HepG2 (cell line): ENCODE data around the gene ZNF813. TPM values are rescaled to one million over a fixed set of nuclear protein-coding genes. Genes with fewer than 3 reads are reported as not detected.
A peak's percentile ranks its signal among the peaks of the same experiment; 100 is the strongest.

Experiments used
- AGO2 ChIP-seq: fragments of 200-400 bp; formaldehyde crosslinking; optimal IDR thresholded peaks from 2 replicates; pipeline ENCODE3; 2017; ENCODE audit warnings: mild to moderate bottlenecking, low read depth, low read length, moderate library complexity
- ATF7-NPFF ChIP-seq: sonication (generic); formaldehyde crosslinking; IDR thresholded peaks from 2 replicates; pipeline ENCODE4 v1.8.1; 2023; ENCODE audit warnings: mild to moderate bottlenecking, low read depth, missing genetic modification reagents, moderate library complexity
- FOXM1 ChIP-seq: sonication (generic); formaldehyde crosslinking; IDR thresholded peaks from 2 replicates; pipeline ENCODE4 v1.5.0; 2020; ENCODE audit warnings: missing genetic modification reagents
- HDAC2 ChIP-seq: sonication (generic); formaldehyde crosslinking; IDR thresholded peaks from 2 replicates; pipeline ENCODE4 v1.4.0; 2020; ENCODE audit warnings: missing genetic modification reagents
- HNF4A ChIP-seq: sonication (generic); formaldehyde crosslinking; IDR thresholded peaks from 2 replicates; pipeline ENCODE4 v1.4.0; 2020; ENCODE audit warnings: missing genetic modification reagents
- HNF4G ChIP-seq, 2 experiments: sonication (generic) in 1 of 2; formaldehyde crosslinking in 1 of 2; IDR thresholded peaks; 2 replicates each; pipeline versions ENCODE4 v1.4.0 to v1.6.1; 2011 to 2020; ENCODE audit warnings: borderline replicate concordance in 2 of 2, low read depth in 2 of 2, mild to moderate bottlenecking in 2 of 2, low read length in 1 of 2, missing genetic modification reagents in 1 of 2, moderate library complexity in 1 of 2
- RAD21 ChIP-seq: fragments of 450-650 bp; formaldehyde crosslinking; IDR thresholded peaks from 2 replicates; pipeline ENCODE4 v1.5.0; 2020; ENCODE audit warnings: mild to moderate bottlenecking
- ZMAT3 ChIP-seq: sonication (generic); formaldehyde crosslinking; conservative IDR thresholded peaks from 2 replicates; pipeline ENCODE4 v1.7.0; 2021; ENCODE audit warnings: missing genetic modification reagents
- ZNF615 ChIP-seq: sonication (generic); formaldehyde crosslinking; IDR thresholded peaks from 2 replicates; pipeline ENCODE4 v1.5.0; 2020; ENCODE audit warnings: mild to moderate bottlenecking, missing genetic modification reagents, borderline replicate concordance
- polyA plus RNA-seq, 8 experiments: library from polyadenylated mRNA; depleted of rRNA in 3 of 8; stranded (reverse) in 7 of 8; unstranded in 1 of 8; fragments of >200 nt; fragmentation: Illumina TruSeq in 4 of 8; extraction: Trizol in 4 of 8; gene quantifications; 2 replicates each; pipeline versions ENCODE4 v1.2.1 to v1.2.3, GENCODE V29; 2011 to 2016; ENCODE audit warnings: low read depth in 4 of 8, missing spikeins in 1 of 8, mixed read lengths in 1 of 8; ENCODE audit not compliant: insufficient read depth in 1 of 8
- total RNA-seq, 5 experiments: library from RNA; depleted of rRNA; stranded (reverse); fragments of >200 nt; fragmentation: Illumina TruSeq; extraction: Trizol; gene quantifications; 2 replicates each; pipeline ENCODE4 v1.2.3, GENCODE V29; 2016; ENCODE audit warnings: low read depth in 1 of 5
- TF ChIP-seq, protein P1 (sequence below): sonication (generic); formaldehyde crosslinking; IDR thresholded peaks from 2 replicates; pipeline ENCODE4 v1.9.0; 2021; ENCODE audit warnings: missing genetic modification reagents, mild to moderate bottlenecking, borderline replicate concordance
- TF ChIP-seq, protein P2 (sequence below): sonication (generic); formaldehyde crosslinking; IDR thresholded peaks from 2 replicates; pipeline ENCODE4 v1.8.1; 2022; ENCODE audit warnings: mild to moderate bottlenecking, missing genetic modification reagents
- TF ChIP-seq, protein P3 (sequence below): IDR thresholded peaks from 2 replicates; pipeline ENCODE4 v1.6.1; 2016; ENCODE audit warnings: missing biosample characterization, missing genetic modification reagents, low read depth
- TF ChIP-seq, protein P4 (sequence below): sonication (generic); formaldehyde crosslinking; IDR thresholded peaks from 2 replicates; pipeline ENCODE4 v1.5.0; 2020; ENCODE audit warnings: missing genetic modification reagents
- TF ChIP-seq, protein P5 (sequence below): fragments of 450-650 bp; IDR thresholded peaks from 2 replicates; pipeline ENCODE4 v1.6.1; 2017; ENCODE audit warnings: mild to moderate bottlenecking
- TF ChIP-seq, protein P6 (sequence below): fragments of 450-650 bp; IDR thresholded peaks from 2 replicates; pipeline ENCODE4 v1.6.1; 2017

The ZNF813 gene
- total and polyA plus RNA-seq, 2 of the 13 experiments (the other 11 are each of a cell fraction or from before 2014, with no cell fraction given), result 2.1 to 8.9 TPM

DNA sequence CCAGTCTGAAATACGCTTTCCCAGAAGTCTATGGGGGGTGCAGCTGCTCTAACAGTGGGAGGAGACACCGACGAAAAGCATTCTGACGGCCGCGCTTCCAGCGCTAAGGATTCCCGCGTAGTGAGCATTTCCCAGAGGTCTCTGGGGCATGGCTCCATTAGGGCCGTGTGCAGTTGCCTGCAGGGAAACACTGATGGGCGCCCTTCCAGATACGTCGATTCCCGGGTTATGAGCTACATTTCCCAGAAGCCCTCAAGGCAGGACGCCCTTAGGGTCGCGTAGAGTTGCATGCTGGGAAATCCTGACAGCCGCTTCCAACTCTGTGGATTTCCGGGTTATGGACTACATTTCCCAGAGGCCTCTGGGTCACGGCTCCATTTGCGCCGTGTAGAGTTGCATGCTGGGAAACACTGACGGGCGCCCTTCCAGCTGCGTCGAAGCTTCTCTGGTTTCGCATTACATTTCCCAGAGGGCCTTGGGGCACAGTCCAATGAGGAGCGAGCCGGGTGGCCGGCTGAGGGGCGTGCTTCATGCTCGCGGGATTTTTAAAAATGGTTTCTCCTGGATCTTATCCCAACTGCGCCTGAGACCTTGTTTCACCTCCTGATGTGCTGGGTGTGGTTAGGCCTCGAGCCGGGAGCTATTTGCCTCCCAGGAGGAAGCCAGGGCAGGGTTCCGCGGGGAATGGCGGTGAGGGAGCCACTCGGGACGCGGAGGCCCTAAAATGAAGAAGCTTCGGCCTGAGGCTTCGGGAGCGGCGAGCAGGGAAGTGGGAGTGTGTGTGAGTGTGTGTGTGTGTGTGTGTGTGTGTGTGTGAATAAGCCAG lies 53.2 kb downstream of the ZNF813 start (continued):
- TF ChIP-seq, protein P1, sequence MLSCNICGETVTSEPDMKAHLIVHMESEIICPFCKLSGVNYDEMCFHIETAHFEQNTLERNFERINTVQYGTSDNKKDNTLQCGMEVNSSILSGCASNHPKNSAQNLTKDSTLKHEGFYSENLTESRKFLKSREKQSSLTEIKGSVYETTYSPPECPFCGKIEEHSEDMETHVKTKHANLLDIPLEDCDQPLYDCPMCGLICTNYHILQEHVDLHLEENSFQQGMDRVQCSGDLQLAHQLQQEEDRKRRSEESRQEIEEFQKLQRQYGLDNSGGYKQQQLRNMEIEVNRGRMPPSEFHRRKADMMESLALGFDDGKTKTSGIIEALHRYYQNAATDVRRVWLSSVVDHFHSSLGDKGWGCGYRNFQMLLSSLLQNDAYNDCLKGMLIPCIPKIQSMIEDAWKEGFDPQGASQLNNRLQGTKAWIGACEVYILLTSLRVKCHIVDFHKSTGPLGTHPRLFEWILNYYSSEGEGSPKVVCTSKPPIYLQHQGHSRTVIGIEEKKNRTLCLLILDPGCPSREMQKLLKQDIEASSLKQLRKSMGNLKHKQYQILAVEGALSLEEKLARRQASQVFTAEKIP (CRISPR knock-in tag), result no peak
- TF ChIP-seq HNF4G (IDR thresholded peaks at IDR 0.05; ENCODE audit: borderline replicate concordance, low read depth, low read length), result no peak
- no peak for TF ChIP-seq HNF4G (CRISPR knock-in tag; IDR thresholded peaks at IDR 0.05; ENCODE audit: borderline replicate concordance, low read depth)
- no peak for TF ChIP-seq ZMAT3 (CRISPR knock-in tag)
- TF ChIP-seq, protein P2, sequence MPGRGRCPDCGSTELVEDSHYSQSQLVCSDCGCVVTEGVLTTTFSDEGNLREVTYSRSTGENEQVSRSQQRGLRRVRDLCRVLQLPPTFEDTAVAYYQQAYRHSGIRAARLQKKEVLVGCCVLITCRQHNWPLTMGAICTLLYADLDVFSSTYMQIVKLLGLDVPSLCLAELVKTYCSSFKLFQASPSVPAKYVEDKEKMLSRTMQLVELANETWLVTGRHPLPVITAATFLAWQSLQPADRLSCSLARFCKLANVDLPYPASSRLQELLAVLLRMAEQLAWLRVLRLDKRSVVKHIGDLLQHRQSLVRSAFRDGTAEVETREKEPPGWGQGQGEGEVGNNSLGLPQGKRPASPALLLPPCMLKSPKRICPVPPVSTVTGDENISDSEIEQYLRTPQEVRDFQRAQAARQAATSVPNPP (CRISPR knock-in tag), result 0 out of 2 replicates have a peak, but pooled peaks have one; percentile 39
- no peak for TF ChIP-seq FOXM1 (CRISPR knock-in tag)
- TF ChIP-seq, protein P3, sequence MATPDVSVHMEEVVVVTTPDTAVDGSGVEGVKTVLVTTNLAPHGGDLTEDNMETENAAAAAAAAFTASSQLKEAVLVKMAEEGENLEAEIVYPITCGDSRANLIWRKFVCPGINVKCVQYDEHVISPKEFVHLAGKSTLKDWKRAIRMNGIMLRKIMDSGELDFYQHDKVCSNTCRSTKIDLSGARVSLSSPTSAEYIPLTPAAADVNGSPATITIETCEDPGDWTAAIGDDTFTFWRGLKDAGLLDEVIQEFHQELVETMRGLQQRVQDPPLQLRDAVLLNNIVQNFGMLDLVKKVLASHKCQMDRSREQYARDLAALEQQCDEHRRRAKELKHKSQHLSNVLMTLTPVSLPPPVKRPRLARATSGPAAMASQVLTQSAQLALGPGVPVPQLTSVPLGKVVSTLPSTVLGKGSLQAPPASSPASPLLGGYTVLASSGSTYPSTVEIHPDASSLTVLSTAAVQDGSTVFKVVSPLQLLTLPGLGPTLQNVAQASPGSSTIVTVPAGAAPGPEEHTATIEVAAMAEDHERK (CRISPR knock-in tag), result peak; percentile 72; the same call in 1 of the 2 replicates
- no peak for TF ChIP-seq ATF7-NPFF (CRISPR knock-in tag)
- TF ChIP-seq, protein P4, sequence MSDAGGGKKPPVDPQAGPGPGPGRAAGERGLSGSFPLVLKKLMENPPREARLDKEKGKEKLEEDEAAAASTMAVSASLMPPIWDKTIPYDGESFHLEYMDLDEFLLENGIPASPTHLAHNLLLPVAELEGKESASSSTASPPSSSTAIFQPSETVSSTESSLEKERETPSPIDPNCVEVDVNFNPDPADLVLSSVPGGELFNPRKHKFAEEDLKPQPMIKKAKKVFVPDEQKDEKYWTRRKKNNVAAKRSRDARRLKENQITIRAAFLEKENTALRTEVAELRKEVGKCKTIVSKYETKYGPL, result no peak
- TF ChIP-seq, protein P5, sequence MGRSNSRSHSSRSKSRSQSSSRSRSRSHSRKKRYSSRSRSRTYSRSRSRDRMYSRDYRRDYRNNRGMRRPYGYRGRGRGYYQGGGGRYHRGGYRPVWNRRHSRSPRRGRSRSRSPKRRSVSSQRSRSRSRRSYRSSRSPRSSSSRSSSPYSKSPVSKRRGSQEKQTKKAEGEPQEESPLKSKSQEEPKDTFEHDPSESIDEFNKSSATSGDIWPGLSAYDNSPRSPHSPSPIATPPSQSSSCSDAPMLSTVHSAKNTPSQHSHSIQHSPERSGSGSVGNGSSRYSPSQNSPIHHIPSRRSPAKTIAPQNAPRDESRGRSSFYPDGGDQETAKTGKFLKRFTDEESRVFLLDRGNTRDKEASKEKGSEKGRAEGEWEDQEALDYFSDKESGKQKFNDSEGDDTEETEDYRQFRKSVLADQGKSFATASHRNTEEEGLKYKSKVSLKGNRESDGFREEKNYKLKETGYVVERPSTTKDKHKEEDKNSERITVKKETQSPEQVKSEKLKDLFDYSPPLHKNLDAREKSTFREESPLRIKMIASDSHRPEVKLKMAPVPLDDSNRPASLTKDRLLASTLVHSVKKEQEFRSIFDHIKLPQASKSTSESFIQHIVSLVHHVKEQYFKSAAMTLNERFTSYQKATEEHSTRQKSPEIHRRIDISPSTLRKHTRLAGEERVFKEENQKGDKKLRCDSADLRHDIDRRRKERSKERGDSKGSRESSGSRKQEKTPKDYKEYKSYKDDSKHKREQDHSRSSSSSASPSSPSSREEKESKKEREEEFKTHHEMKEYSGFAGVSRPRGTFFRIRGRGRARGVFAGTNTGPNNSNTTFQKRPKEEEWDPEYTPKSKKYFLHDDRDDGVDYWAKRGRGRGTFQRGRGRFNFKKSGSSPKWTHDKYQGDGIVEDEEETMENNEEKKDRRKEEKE, result no peak
- no peak for TF ChIP-seq HNF4A (CRISPR knock-in tag)
- peak; percentile 33; the same call in 1 of the 2 replicates for TF ChIP-seq HDAC2 (CRISPR knock-in tag)
- no peak for TF ChIP-seq ZNF615 (CRISPR knock-in tag)
- no peak for TF ChIP-seq AGO2
- TF ChIP-seq, protein P6, sequence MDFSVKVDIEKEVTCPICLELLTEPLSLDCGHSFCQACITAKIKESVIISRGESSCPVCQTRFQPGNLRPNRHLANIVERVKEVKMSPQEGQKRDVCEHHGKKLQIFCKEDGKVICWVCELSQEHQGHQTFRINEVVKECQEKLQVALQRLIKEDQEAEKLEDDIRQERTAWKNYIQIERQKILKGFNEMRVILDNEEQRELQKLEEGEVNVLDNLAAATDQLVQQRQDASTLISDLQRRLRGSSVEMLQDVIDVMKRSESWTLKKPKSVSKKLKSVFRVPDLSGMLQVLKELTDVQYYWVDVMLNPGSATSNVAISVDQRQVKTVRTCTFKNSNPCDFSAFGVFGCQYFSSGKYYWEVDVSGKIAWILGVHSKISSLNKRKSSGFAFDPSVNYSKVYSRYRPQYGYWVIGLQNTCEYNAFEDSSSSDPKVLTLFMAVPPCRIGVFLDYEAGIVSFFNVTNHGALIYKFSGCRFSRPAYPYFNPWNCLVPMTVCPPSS, result no peak
- TF ChIP-seq RAD21 (CRISPR knock-in tag), result no peak
